ENCODE results near the gene NEURL1B.

NEURL1B gene

DNA sequence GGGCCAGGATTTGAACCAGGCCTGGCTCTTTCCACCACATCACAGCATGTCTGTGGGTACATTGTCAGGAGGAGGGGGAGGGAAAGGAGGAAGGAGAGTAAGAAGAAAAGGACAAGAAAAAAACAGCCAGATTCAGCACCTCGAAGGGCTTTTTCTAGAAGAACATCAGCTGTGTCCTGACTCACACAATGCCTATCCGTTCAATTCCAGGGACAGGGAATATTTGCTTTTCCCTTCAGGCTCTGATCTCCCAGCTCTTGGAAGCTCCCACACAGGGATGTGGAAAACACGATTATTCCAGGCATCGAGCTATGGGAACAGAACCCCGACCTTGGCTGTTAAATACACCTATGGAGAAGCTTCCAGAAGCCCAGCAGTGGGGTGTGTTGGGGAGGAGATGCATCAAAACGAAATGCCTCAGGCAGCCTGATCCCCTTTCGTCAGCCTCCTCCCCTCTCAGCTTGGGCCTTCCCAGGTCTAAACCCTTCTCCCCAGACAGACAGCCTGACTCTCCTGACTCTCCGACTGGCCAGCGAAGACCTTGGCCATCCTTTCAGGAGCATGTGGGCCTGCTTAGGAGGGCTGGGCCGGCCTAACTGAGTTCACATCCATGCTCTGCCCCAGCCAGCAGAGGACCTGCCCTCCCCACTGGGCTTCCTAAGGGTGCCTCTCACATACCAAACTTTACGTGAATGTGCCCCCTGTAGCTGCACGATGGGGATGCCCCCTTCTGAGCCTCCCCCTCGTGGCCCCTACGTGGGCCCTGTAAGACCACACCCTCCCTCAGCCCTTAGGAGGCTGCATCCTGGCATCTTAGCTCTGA is 54.4 kb downstream of the NEURL1B start:
- no peak for DNase-seq
- Mint-ChIP-seq H3K27ac (no peak overlapping the region), H3K4me1 (peaks cover 22% of the 10 kb centered on the region), H3K27me3 (ENCODE audit: low read depth, poor library complexity) (peaks cover 63% of the 10 kb centered on the region), H3K36me3 (ENCODE audit: low read depth) (no peaks in the 10 kb centered on the region), H3K4me3 (no peak overlapping the region), H3K9me3 (no peaks in the 10 kb centered on the region)
- TF ChIP-seq, protein P1, sequence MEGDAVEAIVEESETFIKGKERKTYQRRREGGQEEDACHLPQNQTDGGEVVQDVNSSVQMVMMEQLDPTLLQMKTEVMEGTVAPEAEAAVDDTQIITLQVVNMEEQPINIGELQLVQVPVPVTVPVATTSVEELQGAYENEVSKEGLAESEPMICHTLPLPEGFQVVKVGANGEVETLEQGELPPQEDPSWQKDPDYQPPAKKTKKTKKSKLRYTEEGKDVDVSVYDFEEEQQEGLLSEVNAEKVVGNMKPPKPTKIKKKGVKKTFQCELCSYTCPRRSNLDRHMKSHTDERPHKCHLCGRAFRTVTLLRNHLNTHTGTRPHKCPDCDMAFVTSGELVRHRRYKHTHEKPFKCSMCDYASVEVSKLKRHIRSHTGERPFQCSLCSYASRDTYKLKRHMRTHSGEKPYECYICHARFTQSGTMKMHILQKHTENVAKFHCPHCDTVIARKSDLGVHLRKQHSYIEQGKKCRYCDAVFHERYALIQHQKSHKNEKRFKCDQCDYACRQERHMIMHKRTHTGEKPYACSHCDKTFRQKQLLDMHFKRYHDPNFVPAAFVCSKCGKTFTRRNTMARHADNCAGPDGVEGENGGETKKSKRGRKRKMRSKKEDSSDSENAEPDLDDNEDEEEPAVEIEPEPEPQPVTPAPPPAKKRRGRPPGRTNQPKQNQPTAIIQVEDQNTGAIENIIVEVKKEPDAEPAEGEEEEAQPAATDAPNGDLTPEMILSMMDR (IDR thresholded peaks at IDR 0.05), result no peak

DNA sequence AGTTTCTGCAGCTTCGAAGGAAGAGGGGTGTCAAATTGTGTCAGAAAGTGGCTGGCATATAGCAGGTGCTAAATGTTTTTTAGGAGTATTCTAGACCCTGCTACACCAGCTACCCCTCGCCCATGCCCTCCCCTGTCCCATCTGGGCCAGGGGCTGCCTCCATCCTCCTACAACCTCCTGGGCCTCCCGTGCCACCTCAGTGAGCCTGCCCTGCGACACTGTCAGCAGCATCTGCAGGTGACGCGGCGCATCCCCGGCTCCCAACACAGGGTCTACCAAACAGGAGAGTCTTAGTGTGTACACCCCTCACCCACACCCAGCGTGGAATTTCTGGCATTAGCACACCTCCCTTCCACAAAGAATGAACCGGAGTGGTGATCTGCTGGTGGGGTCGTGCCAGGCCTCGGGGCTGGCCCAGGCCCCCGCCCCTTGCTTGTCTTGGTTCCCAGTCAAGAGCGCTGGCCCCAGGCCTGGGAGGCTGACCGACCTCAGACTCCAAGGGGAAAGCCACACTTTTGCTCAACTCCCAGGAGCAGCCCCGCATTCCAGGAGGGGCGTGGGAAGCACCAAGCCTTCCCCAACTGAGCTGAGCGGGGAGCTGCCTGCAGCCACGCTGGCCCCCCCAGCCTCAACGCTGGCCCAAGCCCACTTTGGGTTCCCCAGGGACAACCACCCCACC is 55.2 kb downstream of the NEURL1B start:
- peaks cover 67% of the 10 kb centered on the region for H3K27me3 Mint-ChIP-seq (ENCODE audit: low read depth, poor library complexity)
- no peak overlapping the region for H3K4me3 Mint-ChIP-seq
- no peak for DNase-seq
- TF ChIP-seq, protein P1 (IDR thresholded peaks at IDR 0.05), result no peak
- no peaks in the 10 kb centered on the region for H3K36me3 Mint-ChIP-seq (ENCODE audit: low read depth)
- H3K9me3 Mint-ChIP-seq, result no peaks in the 10 kb centered on the region
- peaks cover 30% of the 10 kb centered on the region for H3K4me1 Mint-ChIP-seq
- H3K27ac Mint-ChIP-seq, result no peak overlapping the region

DNA sequence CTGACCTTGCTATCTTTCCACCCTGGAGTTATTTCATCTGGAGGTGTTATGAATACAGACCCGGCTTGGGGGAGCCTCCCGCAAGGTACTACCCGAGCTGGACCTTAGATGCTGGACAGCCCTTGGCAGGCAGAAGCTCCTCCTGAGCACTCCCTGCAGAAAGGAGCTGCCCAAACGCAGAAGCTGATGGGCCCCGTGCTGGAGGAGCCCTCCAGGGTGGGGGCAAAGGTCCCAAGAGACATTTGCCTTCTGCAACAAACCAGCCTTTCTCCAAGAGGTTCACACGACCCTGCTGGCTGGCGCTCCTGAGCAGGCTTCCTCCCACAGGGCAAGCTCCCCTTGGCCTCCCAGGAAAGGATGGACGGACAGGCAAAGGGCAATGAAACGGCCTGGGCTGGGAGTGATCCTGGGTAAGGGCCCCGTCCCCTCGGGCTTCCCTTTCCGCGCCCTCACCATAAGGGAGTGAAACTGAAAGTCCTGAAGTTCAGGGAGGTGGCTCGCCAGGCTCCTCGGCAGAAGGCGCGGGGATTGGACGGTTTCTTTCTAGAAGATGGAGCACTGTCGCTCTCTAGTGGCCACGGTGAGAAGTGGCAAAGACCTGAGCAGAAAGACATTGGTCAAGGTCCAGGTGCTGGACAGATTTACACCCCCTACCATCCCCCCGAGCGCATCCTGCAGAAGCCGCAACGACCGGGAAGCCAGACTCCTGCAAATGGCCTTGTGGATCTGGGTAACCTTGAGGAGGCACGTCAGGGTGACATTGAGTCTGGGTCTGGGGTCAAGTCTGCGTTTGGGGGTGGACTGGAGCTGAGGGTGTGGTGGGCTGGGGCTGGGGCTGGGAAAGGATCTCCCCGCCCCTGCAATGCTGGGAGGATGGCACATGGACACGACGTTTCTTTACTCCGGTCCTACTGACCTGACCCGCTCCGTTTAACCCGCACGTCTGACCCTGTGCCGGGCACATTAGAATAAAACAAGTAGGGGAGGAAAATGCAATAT is 56.4 kb downstream of the NEURL1B start:
- H3K27me3 Mint-ChIP-seq (ENCODE audit: low read depth, poor library complexity), result peaks cover 72% of the 10 kb centered on the region

DNA sequence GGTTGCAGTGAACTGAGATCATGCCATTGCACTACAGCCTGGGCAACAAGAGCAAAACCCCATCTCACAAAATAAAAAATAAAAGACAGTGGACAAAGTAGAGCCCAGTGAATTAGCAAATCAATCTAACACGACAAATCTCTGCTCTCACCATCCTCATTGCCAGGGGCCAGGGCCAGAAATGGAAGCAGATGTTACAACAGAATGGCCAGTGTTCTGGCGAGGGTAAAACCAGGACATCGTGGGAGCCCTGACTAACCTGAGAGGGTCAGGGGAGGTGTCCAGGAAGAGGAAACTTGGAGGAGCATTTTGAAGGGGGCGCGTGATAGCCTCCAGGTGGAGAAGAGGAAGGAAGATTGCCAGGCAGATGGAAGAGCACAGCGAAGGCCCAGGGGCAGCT is 58.4 kb downstream of the NEURL1B start:
- Mint-ChIP-seq H3K27ac (no peak overlapping the region), H3K4me1 (peaks cover 34% of the 10 kb centered on the region), H3K27me3 (ENCODE audit: low read depth, poor library complexity) (peaks cover 83% of the 10 kb centered on the region), H3K9me3 (no peaks in the 10 kb centered on the region), H3K36me3 (ENCODE audit: low read depth) (no peaks in the 10 kb centered on the region), H3K4me3 (no peak overlapping the region)
- DNase-seq, result no peak
- TF ChIP-seq, protein P1 (IDR thresholded peaks at IDR 0.05), result no peak

More for the DNA sequence above, 56.4 kb downstream of the NEURL1B start:
- Mint-ChIP-seq H3K4me1 (peaks cover 34% of the 10 kb centered on the region), H3K36me3 (ENCODE audit: low read depth) (no peaks in the 10 kb centered on the region), H3K27ac (no peak overlapping the region), H3K4me3 (peak overlapping the region; percentile 58), H3K9me3 (no peaks in the 10 kb centered on the region)
- DNase-seq, result peak; percentile 89
- TF ChIP-seq, protein P1 (IDR thresholded peaks at IDR 0.05), result peak; percentile 85

DNA sequence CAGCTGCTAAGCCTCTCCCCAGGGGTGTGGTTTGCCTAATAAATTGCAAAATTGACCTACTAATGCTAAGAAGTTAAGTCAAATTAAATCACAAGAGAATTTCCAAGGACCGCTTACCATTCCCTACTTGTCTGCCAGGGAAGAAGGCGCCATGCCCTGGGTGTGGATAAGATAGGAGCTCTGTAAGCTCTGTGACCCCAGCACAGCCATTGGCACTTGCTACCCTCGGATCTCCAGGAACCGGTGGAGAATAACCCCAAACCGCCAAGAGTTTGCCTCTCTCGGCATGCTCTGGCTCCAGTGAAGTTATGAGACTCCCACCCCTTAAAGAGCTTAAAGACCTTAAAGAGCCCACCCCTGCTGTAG is 58.9 kb downstream of the NEURL1B start:
- TF ChIP-seq, protein P1 (IDR thresholded peaks at IDR 0.05), result no peak
- Mint-ChIP-seq H3K27me3 (ENCODE audit: low read depth, poor library complexity) (peaks cover 80% of the 10 kb centered on the region), H3K4me3 (peak overlapping the region; percentile 60), H3K27ac (no peak overlapping the region), H3K9me3 (no peaks in the 10 kb centered on the region), H3K36me3 (ENCODE audit: low read depth) (no peaks in the 10 kb centered on the region), H3K4me1 (peaks cover 34% of the 10 kb centered on the region)
- no peak for DNase-seq

All from nephron progenitor cell (in vitro differentiated cells).